GM23338 (cell line): ENCODE data around the gene WRAP53. TPM values are rescaled to one million over a fixed set of nuclear protein-coding genes. Genes with fewer than 3 reads are reported as not detected.

Experiments used
- ATAC-seq: fragments of 200-7000 bp; cut with Tn5 transposase; 3 replicates; pipeline ENCODE4 v1.9.1; 2020
- DNase-seq: peaks from one replicate; pipeline ENCODE4 v3.0.0-alpha.2; 2015; ENCODE audit warnings: low spot score
- H2AFZ ChIP-seq: fragments of 200-600 bp; sonication (generic); 2 replicates; pipeline ENCODE4 v1.8.0; 2016; ENCODE audit warnings: antibody characterized with exemption, mild to moderate bottlenecking, moderate library complexity
- H3F3A ChIP-seq: fragments of 200-600 bp; sonication (generic); replicated peaks from 2 replicates; pipeline ENCODE4 v1.8.0; 2017; ENCODE audit warnings: antibody characterized with exemption, mixed run types, low read depth
- H3K27ac ChIP-seq: fragments of 200-600 bp; sonication (generic); 2 replicates; pipeline ENCODE4 v1.6.1; 2016; ENCODE audit warnings: low read depth
- H3K27me3 ChIP-seq: fragments of 200-600 bp; sonication (generic); 2 replicates; pipeline ENCODE4 v1.8.0; 2016; ENCODE audit warnings: mild to moderate bottlenecking, mixed run types, moderate library complexity; ENCODE audit not compliant: insufficient read depth
- H3K36me3 ChIP-seq: fragments of 200-600 bp; sonication (generic); 2 replicates; pipeline ENCODE4 v1.8.0; 2016; ENCODE audit warnings: mild to moderate bottlenecking; ENCODE audit not compliant: insufficient read depth
- H3K4me1 ChIP-seq: fragments of 200-600 bp; sonication (generic); 2 replicates; pipeline ENCODE4 v1.8.0; 2016; ENCODE audit warnings: mild to moderate bottlenecking, moderate library complexity; ENCODE audit not compliant: insufficient read depth
- H3K4me2 ChIP-seq: fragments of 200-600 bp; sonication (generic); 2 replicates; pipeline ENCODE4 v1.7.1; 2017; ENCODE audit warnings: mixed run types
- H3K4me3 ChIP-seq: fragments of 200-600 bp; sonication (generic); 2 replicates; pipeline ENCODE4 v1.6.1; 2016; ENCODE audit warnings: mixed run types
- H3K79me2 ChIP-seq: fragments of 200-600 bp; sonication (generic); replicated peaks from 2 replicates; pipeline ENCODE4 v1.8.0; 2017; ENCODE audit warnings: mild to moderate bottlenecking; ENCODE audit not compliant: insufficient read depth
- H3K9me2 ChIP-seq: fragments of 200-600 bp; sonication (generic); 2 replicates; pipeline ENCODE4 v1.8.0; 2017; ENCODE audit not compliant: insufficient read depth
- H4K20me1 ChIP-seq: fragments of 200-600 bp; sonication (generic); replicated peaks from 2 replicates; pipeline ENCODE4 v1.8.0; 2017; ENCODE audit warnings: mild to moderate bottlenecking; ENCODE audit not compliant: insufficient read depth
- H3K27ac Mint-ChIP-seq: 2 replicates; pipeline ENCODE4 v1.8.0; 2020; ENCODE audit warnings: inconsistent platforms, mild to moderate bottlenecking, moderate library complexity, mixed read lengths
- H3K27me3 Mint-ChIP-seq: 3 replicates; pipeline ENCODE4 v1.8.0; 2022; ENCODE audit warnings: low read depth, mild to moderate bottlenecking, moderate library complexity, mixed read lengths, inconsistent platforms; ENCODE audit not compliant: insufficient read depth, poor library complexity
- H3K36me3 Mint-ChIP-seq: 3 replicates; pipeline ENCODE4 v1.8.0; 2021; ENCODE audit warnings: low read depth, mild to moderate bottlenecking, inconsistent platforms, moderate library complexity, mixed read lengths
- H3K4me1 Mint-ChIP-seq: 3 replicates; pipeline ENCODE4 v1.8.0; 2020; ENCODE audit warnings: mild to moderate bottlenecking, inconsistent platforms, mixed read lengths
- H3K4me3 Mint-ChIP-seq: 3 replicates; pipeline ENCODE4 v1.8.0; 2021; ENCODE audit warnings: moderate library complexity, mild to moderate bottlenecking, inconsistent platforms, mixed read lengths
- H3K9me3 Mint-ChIP-seq: 3 replicates; pipeline ENCODE4 v1.8.0; 2020; ENCODE audit warnings: moderate library complexity, mild to moderate bottlenecking, inconsistent platforms, mixed read lengths
- EZH2 ChIP-seq: fragments of 200-600 bp; sonication (generic); IDR thresholded peaks from one replicate; pipeline ENCODE4 v1.8.0; 2017; ENCODE audit warnings: antibody characterized with exemption, mild to moderate bottlenecking, low read depth; ENCODE audit not compliant: unreplicated experiment
- EZH2phosphoT487 ChIP-seq: fragments of 200-600 bp; sonication (generic); IDR thresholded peaks from one replicate; pipeline ENCODE4 v1.8.1; 2018; ENCODE audit warnings: antibody characterized with exemption; ENCODE audit not compliant: unreplicated experiment
- JUNB ChIP-seq: IDR thresholded peaks from one replicate; pipeline ENCODE4 v1.6.1; 2016; ENCODE audit warnings: antibody characterized with exemption; ENCODE audit not compliant: unreplicated experiment
- NANOG ChIP-seq: IDR thresholded peaks from 2 replicates; pipeline ENCODE4 v1.6.1; 2016; ENCODE audit warnings: antibody characterized with exemption, borderline replicate concordance
- POLR2AphosphoS5 ChIP-seq: IDR thresholded peaks from 2 replicates; pipeline ENCODE4 v1.6.1; 2016; ENCODE audit warnings: antibody characterized with exemption, low read depth
- STAT1 ChIP-seq: IDR thresholded peaks from one replicate; pipeline ENCODE4 v1.6.1; 2016; ENCODE audit warnings: antibody characterized with exemption; ENCODE audit not compliant: unreplicated experiment
- ZNF114 ChIP-seq: fragments of 250-450 bp; sonication (Bioruptor Pico); IDR thresholded peaks from 2 replicates; pipeline ENCODE4 v1.5.0; 2020; ENCODE audit warnings: mild to moderate bottlenecking, moderate library complexity
- ZNF331 ChIP-seq: fragments of 250-450 bp; sonication (Bioruptor Pico); IDR thresholded peaks from 2 replicates; pipeline ENCODE4 v1.5.0; 2020; ENCODE audit warnings: low read depth, mild to moderate bottlenecking, moderate library complexity
- polyA plus RNA-seq: library from polyadenylated mRNA; unstranded; fragments of >200 nt; fragmentation: Nextera tagmentation; extraction: Ambion mirVana; gene quantifications from 2 replicates; pipeline ENCODE4 v1.2.1, GENCODE V29; 2016
- total RNA-seq: library from RNA; depleted of rRNA; stranded (reverse); fragments of >200 nt; shearing (Covaris generic); gene quantifications from 2 replicates; pipeline ENCODE4 v1.2.3, GENCODE V29; 2014
- TF ChIP-seq, protein P1 (sequence below), 2 experiments: fragments of 200-600 bp in 1 of 2; sonication (generic) in 1 of 2; conservative IDR thresholded peaks; 2 replicates each; pipeline versions ENCODE4 v1.5.1 to v1.6.1; 2016 to 2017; ENCODE audit warnings: antibody characterized with exemption in 2 of 2, low read depth in 2 of 2, mild to moderate bottlenecking in 2 of 2, moderate library complexity in 1 of 2
- TF ChIP-seq, protein P2 (sequence below): IDR thresholded peaks from one replicate; pipeline ENCODE4 v1.6.1; 2018; ENCODE audit warnings: antibody characterized with exemption; ENCODE audit not compliant: unreplicated experiment

The WRAP53 gene
- total and polyA plus RNA-seq, 2 experiments from 2014 or later: 28.1 to 33.3 TPM

DNA sequence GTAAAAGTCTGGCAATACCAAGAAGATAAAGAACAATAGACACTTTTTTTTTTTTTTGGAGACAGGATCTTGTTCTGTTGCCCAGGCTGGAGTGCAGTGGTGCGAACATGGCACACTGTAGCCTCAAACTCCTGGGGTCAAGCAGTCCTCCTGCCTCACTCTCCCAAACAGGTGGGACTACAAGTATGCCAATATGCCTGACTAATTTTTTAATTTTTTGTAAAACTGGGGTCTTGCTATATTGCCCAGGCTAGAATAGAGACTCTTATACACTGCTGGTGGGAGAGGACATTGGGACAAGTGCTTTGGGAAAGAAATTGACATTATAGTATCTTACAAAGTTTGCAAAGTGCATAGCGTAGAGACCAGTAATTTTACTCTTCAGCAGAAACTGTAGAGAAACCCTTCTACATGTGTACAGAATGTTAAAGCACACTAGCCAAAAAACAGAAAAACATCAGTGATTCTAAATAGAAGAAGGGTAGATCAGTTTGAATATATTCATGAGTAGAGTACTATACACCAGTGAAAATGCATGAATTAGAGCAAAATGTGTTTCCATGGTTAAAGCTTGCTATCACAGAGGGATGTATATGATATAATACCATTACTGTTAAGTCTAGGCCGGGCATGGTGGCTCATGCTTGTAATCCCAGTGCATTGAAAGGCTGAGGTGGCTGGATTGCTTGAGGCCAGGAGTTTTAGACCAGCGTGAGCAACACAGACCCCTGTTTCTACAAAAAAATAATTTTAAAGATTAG lies 9.7 kb downstream of the WRAP53 start (continued):
- TF ChIP-seq, protein P1, sequence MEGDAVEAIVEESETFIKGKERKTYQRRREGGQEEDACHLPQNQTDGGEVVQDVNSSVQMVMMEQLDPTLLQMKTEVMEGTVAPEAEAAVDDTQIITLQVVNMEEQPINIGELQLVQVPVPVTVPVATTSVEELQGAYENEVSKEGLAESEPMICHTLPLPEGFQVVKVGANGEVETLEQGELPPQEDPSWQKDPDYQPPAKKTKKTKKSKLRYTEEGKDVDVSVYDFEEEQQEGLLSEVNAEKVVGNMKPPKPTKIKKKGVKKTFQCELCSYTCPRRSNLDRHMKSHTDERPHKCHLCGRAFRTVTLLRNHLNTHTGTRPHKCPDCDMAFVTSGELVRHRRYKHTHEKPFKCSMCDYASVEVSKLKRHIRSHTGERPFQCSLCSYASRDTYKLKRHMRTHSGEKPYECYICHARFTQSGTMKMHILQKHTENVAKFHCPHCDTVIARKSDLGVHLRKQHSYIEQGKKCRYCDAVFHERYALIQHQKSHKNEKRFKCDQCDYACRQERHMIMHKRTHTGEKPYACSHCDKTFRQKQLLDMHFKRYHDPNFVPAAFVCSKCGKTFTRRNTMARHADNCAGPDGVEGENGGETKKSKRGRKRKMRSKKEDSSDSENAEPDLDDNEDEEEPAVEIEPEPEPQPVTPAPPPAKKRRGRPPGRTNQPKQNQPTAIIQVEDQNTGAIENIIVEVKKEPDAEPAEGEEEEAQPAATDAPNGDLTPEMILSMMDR (conservative IDR thresholded peaks at IDR 0.05; ENCODE audit: low read depth in 2 of 2): no peak
- TF ChIP-seq JUNB (no peak), ZNF114 (CRISPR knock-in tag) (no peak), NANOG (no peak)

DNA sequence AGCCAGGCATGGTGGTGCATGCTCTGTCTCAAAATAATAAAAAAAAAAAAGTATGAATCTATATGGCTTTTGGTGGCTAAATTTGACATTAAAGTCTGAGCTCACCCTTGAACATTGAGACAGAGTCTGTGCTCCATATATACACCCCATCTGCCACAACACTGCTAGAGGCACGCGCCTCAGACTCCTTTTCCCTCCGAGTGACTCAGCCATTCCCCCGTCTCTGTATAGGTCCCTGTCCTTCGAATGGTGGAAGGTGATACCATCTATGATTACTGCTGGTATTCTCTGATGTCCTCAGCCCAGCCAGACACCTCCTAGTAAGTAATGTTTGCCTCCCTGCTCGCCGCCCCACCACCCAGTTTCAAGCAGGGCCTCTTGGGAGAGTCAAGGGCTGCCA lies 12.2 kb downstream of the WRAP53 start:
- no peak overlapping the region for H3K4me3 ChIP-seq
- no peak overlapping the region for H3K27ac Mint-ChIP-seq
- TF ChIP-seq POLR2AphosphoS5: no peak
- TF ChIP-seq STAT1: no peak
- TF ChIP-seq EZH2: no peak
- TF ChIP-seq, protein P1 (conservative IDR thresholded peaks at IDR 0.05; ENCODE audit: low read depth in 2 of 2): no peak
- no peak for TF ChIP-seq NANOG
- TF ChIP-seq, protein P2, sequence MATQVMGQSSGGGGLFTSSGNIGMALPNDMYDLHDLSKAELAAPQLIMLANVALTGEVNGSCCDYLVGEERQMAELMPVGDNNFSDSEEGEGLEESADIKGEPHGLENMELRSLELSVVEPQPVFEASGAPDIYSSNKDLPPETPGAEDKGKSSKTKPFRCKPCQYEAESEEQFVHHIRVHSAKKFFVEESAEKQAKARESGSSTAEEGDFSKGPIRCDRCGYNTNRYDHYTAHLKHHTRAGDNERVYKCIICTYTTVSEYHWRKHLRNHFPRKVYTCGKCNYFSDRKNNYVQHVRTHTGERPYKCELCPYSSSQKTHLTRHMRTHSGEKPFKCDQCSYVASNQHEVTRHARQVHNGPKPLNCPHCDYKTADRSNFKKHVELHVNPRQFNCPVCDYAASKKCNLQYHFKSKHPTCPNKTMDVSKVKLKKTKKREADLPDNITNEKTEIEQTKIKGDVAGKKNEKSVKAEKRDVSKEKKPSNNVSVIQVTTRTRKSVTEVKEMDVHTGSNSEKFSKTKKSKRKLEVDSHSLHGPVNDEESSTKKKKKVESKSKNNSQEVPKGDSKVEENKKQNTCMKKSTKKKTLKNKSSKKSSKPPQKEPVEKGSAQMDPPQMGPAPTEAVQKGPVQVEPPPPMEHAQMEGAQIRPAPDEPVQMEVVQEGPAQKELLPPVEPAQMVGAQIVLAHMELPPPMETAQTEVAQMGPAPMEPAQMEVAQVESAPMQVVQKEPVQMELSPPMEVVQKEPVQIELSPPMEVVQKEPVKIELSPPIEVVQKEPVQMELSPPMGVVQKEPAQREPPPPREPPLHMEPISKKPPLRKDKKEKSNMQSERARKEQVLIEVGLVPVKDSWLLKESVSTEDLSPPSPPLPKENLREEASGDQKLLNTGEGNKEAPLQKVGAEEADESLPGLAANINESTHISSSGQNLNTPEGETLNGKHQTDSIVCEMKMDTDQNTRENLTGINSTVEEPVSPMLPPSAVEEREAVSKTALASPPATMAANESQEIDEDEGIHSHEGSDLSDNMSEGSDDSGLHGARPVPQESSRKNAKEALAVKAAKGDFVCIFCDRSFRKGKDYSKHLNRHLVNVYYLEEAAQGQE: no peak
- no peak for TF ChIP-seq EZH2phosphoT487
- TF ChIP-seq ZNF331 (CRISPR knock-in tag): no peak

More for the DNA sequence above, 12.2 kb downstream of the WRAP53 start:
- H3K36me3 Mint-ChIP-seq: peaks cover 19% of the 10 kb centered on the region
- Histone ChIP-seq H3K27me3 (no peaks in the 10 kb centered on the region), H4K20me1 (no peaks in the 10 kb centered on the region; the same call in 1 of the 2 replicates), H2AFZ (no peak overlapping the region), H3K79me2 (no peaks in the 10 kb centered on the region), H3K9me2 (no peaks in the 10 kb centered on the region), H3F3A (0 out of 2 replicates have a peak, but pooled peaks cover 11% of the 10 kb centered on the region), H3K36me3 (no peaks in the 10 kb centered on the region), H3K4me1 (peaks cover 14% of the 10 kb centered on the region), H3K27ac (no peak overlapping the region), H3K4me2 (no peak overlapping the region)
- no peaks in the 10 kb centered on the region; the same call in 2 of the 3 replicates for H3K9me3 Mint-ChIP-seq
- peaks cover 14% of the 10 kb centered on the region for H3K27me3 Mint-ChIP-seq
- DNase-seq (no peak), ATAC-seq (no peak)
- no peak overlapping the region for H3K4me3 Mint-ChIP-seq
- peaks cover 17% of the 10 kb centered on the region for H3K4me1 Mint-ChIP-seq
